Mesenchymal stem cell (in vitro differentiated cells and primary cell): ENCODE data around the gene LYVE1.

Experiments used
- DNase-seq: peaks from one replicate; pipeline ENCODE4 v3.0.0-alpha.2; 2013
- H2AFZ ChIP-seq: one replicate; pipeline ENCODE4 v1.6.1; 2013; ENCODE audit warnings: low read depth, mild to moderate bottlenecking, control low read depth, inconsistent platforms, low read length, moderate library complexity
- H2AK5ac ChIP-seq: 2 replicates; pipeline ENCODE4 v1.6.1; 2013; ENCODE audit warnings: low read length, moderate library complexity, mild to moderate bottlenecking, inconsistent platforms; ENCODE audit not compliant: severe bottlenecking
- H2BK120ac ChIP-seq: one replicate; pipeline ENCODE4 v1.6.1; 2013; ENCODE audit warnings: low read depth, mild to moderate bottlenecking, inconsistent platforms, low read length, moderate library complexity
- H2BK12ac ChIP-seq, 2 experiments: one replicate each; pipeline ENCODE4 v1.6.1; 2013; ENCODE audit warnings: inconsistent platforms in 2 of 2, low read length in 2 of 2, mild to moderate bottlenecking in 2 of 2, moderate library complexity in 2 of 2, control low read depth in 1 of 2
- H2BK15ac ChIP-seq: one replicate; pipeline ENCODE4 v1.6.1; 2013; ENCODE audit warnings: mild to moderate bottlenecking, low read depth, inconsistent platforms; ENCODE audit not compliant: poor library complexity, severe bottlenecking
- H2BK5ac ChIP-seq: 2 replicates; pipeline ENCODE4 v1.6.1; 2013; ENCODE audit warnings: low read depth, mild to moderate bottlenecking, low read length, control low read depth, inconsistent platforms; ENCODE audit not compliant: poor library complexity, severe bottlenecking
- H3K14ac ChIP-seq, 2 experiments: one replicate each; pipeline ENCODE4 v1.6.1; 2013; ENCODE audit warnings: inconsistent platforms in 2 of 2, low read length in 2 of 2, control low read depth in 1 of 2, mild to moderate bottlenecking in 1 of 2, moderate library complexity in 1 of 2
- H3K18ac ChIP-seq, 2 experiments: one replicate each; pipeline ENCODE4 v1.6.1; 2013; ENCODE audit warnings: inconsistent platforms in 2 of 2, low read length in 2 of 2, control low read depth in 1 of 2, low read depth in 1 of 2, mild to moderate bottlenecking in 1 of 2
- H3K23ac ChIP-seq, 2 experiments: one replicate each; pipeline ENCODE4 v1.6.1; 2013; ENCODE audit warnings: inconsistent platforms in 2 of 2, low read length in 2 of 2, mild to moderate bottlenecking in 2 of 2, moderate library complexity in 2 of 2, control low read depth in 1 of 2
- H3K27ac ChIP-seq: 2 replicates; pipeline ENCODE4 v1.5.1; 2013; ENCODE audit warnings: mild to moderate bottlenecking, moderate library complexity, low read length, control low read depth, inconsistent platforms; ENCODE audit not compliant: poor library complexity, severe bottlenecking
- H3K27me3 ChIP-seq, 2 experiments: 2 replicates each; pipeline versions ENCODE4 v1.6.1 to v1.7.0; 2013; ENCODE audit warnings: low read length in 2 of 2, mild to moderate bottlenecking in 2 of 2, moderate library complexity in 2 of 2, control low read depth in 1 of 2, inconsistent platforms in 1 of 2; ENCODE audit not compliant: control insufficient read depth in 1 of 2, insufficient read depth in 1 of 2
- H3K36me3 ChIP-seq, 2 experiments: 2 replicates each; pipeline versions ENCODE4 v1.6.1 to v1.7.0; 2013; ENCODE audit warnings: low read length in 2 of 2, control low read depth in 1 of 2, inconsistent platforms in 1 of 2, low read depth in 1 of 2, mild to moderate bottlenecking in 1 of 2; ENCODE audit not compliant: insufficient read depth in 2 of 2, control insufficient read depth in 1 of 2
- H3K4ac ChIP-seq, 2 experiments: one replicate each; pipeline ENCODE4 v1.6.1; 2013; ENCODE audit warnings: inconsistent platforms in 2 of 2, low read length in 2 of 2, mild to moderate bottlenecking in 2 of 2, moderate library complexity in 2 of 2, control low read depth in 1 of 2, low read depth in 1 of 2
- H3K4me1 ChIP-seq: 2 replicates; pipeline ENCODE4 v1.6.1; 2013; ENCODE audit warnings: low read depth, low read length, control low read depth; ENCODE audit not compliant: control insufficient read depth, insufficient read depth
- H3K4me2 ChIP-seq: 2 replicates; pipeline ENCODE4 v1.6.1; 2013; ENCODE audit warnings: low read length, mild to moderate bottlenecking, inconsistent platforms; ENCODE audit not compliant: poor library complexity, severe bottlenecking
- H3K4me3 ChIP-seq, 2 experiments: 2 replicates each; pipeline versions ENCODE4 v1.5.1 to v1.7.0; 2013; ENCODE audit warnings: low read length in 2 of 2, mild to moderate bottlenecking in 2 of 2, control low read depth in 1 of 2, low read depth in 1 of 2; ENCODE audit not compliant: insufficient read depth in 1 of 2
- H3K79me1 ChIP-seq: replicated peaks from 2 replicates; pipeline ENCODE4 v1.6.1; 2013; ENCODE audit warnings: mild to moderate bottlenecking, control low read depth, low read length, inconsistent platforms; ENCODE audit not compliant: poor library complexity, severe bottlenecking
- H3K9ac ChIP-seq: 2 replicates; pipeline ENCODE4 v1.7.0; 2013; ENCODE audit warnings: mild to moderate bottlenecking, low read length, moderate library complexity
- H3K9me3 ChIP-seq: 2 replicates; pipeline ENCODE4 v1.7.0; 2013; ENCODE audit warnings: mild to moderate bottlenecking, low read length; ENCODE audit not compliant: control insufficient read depth
- H4K8ac ChIP-seq: one replicate; pipeline ENCODE4 v1.6.1; 2013; ENCODE audit warnings: inconsistent platforms, mild to moderate bottlenecking, low read length, moderate library complexity
- H4K91ac ChIP-seq: one replicate; pipeline ENCODE4 v1.6.1; 2013; ENCODE audit warnings: mild to moderate bottlenecking, low read length, inconsistent platforms
- WGBS: methylation state at CpG from one replicate; pipeline ENCODE4 v1.1.7; 2013; ENCODE audit warnings: mixed read lengths; 5-methylcytosine and 5-hydroxymethylcytosine counted together

LYVE1 gene

DNA sequence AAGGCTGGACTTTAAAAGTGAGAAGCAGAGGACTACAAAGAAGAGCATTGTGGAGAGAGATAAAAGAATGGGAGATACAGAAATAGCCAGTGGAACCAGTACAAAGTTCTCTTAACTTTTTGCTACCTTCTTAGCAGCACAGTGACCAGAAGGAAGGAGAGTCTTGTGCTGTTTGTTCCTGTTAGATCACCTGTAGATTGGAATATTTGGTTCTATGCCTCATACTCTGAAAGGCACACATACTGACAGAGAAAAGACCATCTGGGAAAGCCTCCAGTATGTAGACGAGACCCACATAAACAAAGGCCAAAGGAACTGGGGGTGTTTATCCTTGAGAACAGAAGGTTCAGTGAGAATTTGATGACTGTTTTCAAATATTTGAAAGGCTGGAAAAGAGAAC lies 46.2 kb downstream of the LYVE1 start:
- DNase-seq = no peak
- Histone ChIP-seq H2AFZ (no peak overlapping the region), H3K4me3 (no peak overlapping the region), H4K91ac (no peak overlapping the region), H4K8ac (no peak overlapping the region), H3K9ac (no peak overlapping the region), H3K18ac (no peak overlapping the region), H3K36me3 (peaks cover 4 to 87% of the 10 kb centered on the region in 2 experiments), H3K4me1 (no peaks in the 10 kb centered on the region), H3K4me2 (no peak overlapping the region), H2BK12ac (no peak overlapping the region), H3K9me3 (no peaks in the 10 kb centered on the region), H3K14ac (no peak overlapping the region), H2BK120ac (no peak overlapping the region), H2AK5ac (no peak overlapping the region), H2BK5ac (no peak overlapping the region), H3K79me1 (peaks cover 2% of the 10 kb centered on the region), H3K27ac (no peak overlapping the region), H3K23ac (no peak overlapping the region), H3K4ac (no peak overlapping the region), H2BK15ac (no peak overlapping the region), H3K27me3 (no peaks in the 10 kb centered on the region)
- 67% methylated on average over 1 of the region's 1 CpG for WGBS

DNA sequence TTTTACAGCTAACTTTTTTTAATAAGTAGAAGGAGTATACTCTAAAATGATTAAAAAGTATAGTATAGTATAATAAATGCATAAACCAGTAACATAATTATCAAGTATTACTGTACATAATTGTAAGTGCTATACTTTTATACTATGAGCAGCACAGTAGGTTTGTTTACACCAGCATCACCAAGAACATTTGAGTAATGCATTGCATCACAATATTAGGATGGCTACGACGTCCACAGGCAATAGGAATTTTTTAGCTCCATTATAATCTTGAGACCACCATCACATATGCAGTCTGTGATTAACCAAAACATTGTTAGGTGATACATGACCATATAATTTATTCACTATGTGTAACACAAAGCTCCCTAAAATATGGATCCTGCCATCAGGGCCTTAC lies 47.9 kb downstream of the LYVE1 start:
- no peak overlapping the region for H3K27ac ChIP-seq
- H3K18ac ChIP-seq = no peak overlapping the region
- no peak overlapping the region for H3K4me2 ChIP-seq
- H2BK5ac ChIP-seq = no peak overlapping the region
- WGBS = 90% methylated on average over 2 of the region's 2 CpGs
- peaks cover 4% of the 10 kb centered on the region for H3K79me1 ChIP-seq
- no peak overlapping the region for H3K23ac ChIP-seq
- H3K9ac ChIP-seq = no peak overlapping the region
- no peak overlapping the region for H4K91ac ChIP-seq
- no peak overlapping the region for H2BK120ac ChIP-seq
- no peaks in the 10 kb centered on the region for H3K27me3 ChIP-seq
- no peaks in the 10 kb centered on the region for H3K4me1 ChIP-seq
- peaks cover 8 to 88% of the 10 kb centered on the region in 2 experiments for H3K36me3 ChIP-seq
- H3K4ac ChIP-seq = no peak overlapping the region
- H4K8ac ChIP-seq = no peak overlapping the region
- no peak overlapping the region for H3K4me3 ChIP-seq
- no peak overlapping the region for H2BK12ac ChIP-seq
- DNase-seq = no peak
- H2AK5ac ChIP-seq = no peak overlapping the region
- H3K14ac ChIP-seq = no peak overlapping the region
- no peaks in the 10 kb centered on the region for H3K9me3 ChIP-seq
- no peak overlapping the region for H2BK15ac ChIP-seq
- no peak overlapping the region for H2AFZ ChIP-seq

- H2BK15ac ChIP-seq = no peak overlapping the region
- no peak overlapping the region for H3K14ac ChIP-seq
- no peak overlapping the region for H2BK5ac ChIP-seq
- no peak overlapping the region for H3K18ac ChIP-seq
- H3K9me3 ChIP-seq = no peaks in the 10 kb centered on the region
- H3K27ac ChIP-seq = no peak overlapping the region
- no peak overlapping the region for H2BK120ac ChIP-seq
- no peak overlapping the region for H2AFZ ChIP-seq
- H3K4me3 ChIP-seq = no peak overlapping the region
- H3K27me3 ChIP-seq = no peaks in the 10 kb centered on the region
- DNase-seq = no peak
- H3K79me1 ChIP-seq = peaks cover 4% of the 10 kb centered on the region
- H4K8ac ChIP-seq = no peak overlapping the region
- no peak overlapping the region for H3K4ac ChIP-seq
- H4K91ac ChIP-seq = no peak overlapping the region
- H2BK12ac ChIP-seq = no peak overlapping the region
- WGBS = 100% methylated on average over 2 of the region's 2 CpGs
- no peak overlapping the region for H2AK5ac ChIP-seq
- no peak overlapping the region for H3K4me2 ChIP-seq
- H3K4me1 ChIP-seq = no peaks in the 10 kb centered on the region
- H3K36me3 ChIP-seq = peaks cover 8 to 88% of the 10 kb centered on the region in 2 experiments
- no peak overlapping the region for H3K9ac ChIP-seq
- H3K23ac ChIP-seq = no peak overlapping the region
Measured at GRCh38 chr11:10519630-10520029, 48.8 kb downstream of the LYVE1 start.

GRCh38 chr11:10518891-10519290 lies 49.6 kb downstream of the LYVE1 start:
- 100% methylated on average over 2 of the region's 2 CpGs for WGBS
- no peak for DNase-seq

More at GRCh38 chr11:10518891-10519290, 49.6 kb downstream of the LYVE1 start:
- H3K9me3 ChIP-seq = no peaks in the 10 kb centered on the region
- no peak overlapping the region for H3K18ac ChIP-seq
- no peak overlapping the region for H2AFZ ChIP-seq
- H4K91ac ChIP-seq = no peak overlapping the region
- H3K4me2 ChIP-seq = no peak overlapping the region
- H3K27ac ChIP-seq = no peak overlapping the region
- H3K27me3 ChIP-seq = no peaks in the 10 kb centered on the region
- H3K9ac ChIP-seq = no peak overlapping the region
- H3K4me3 ChIP-seq = no peak overlapping the region
- no peak overlapping the region for H2BK120ac ChIP-seq
- no peak overlapping the region for H3K23ac ChIP-seq
- peaks cover 8 to 90% of the 10 kb centered on the region in 2 experiments for H3K36me3 ChIP-seq
- no peak overlapping the region for H4K8ac ChIP-seq
- peaks cover 4% of the 10 kb centered on the region for H3K79me1 ChIP-seq
- H2BK5ac ChIP-seq = no peak overlapping the region
- no peak overlapping the region for H3K4ac ChIP-seq
- no peak overlapping the region for H2BK12ac ChIP-seq
- H2BK15ac ChIP-seq = no peak overlapping the region
- H2AK5ac ChIP-seq = no peak overlapping the region
- no peak overlapping the region for H3K14ac ChIP-seq
- H3K4me1 ChIP-seq = no peaks in the 10 kb centered on the region
